Breast epithelium (tissue), 3 donors: Measurements from ENCODE around the gene ZC2HC1B.

ENCODE experiments used
- CTCF ChIP-seq, 3 donors: fragments of 450-650 bp; IDR thresholded peaks; one replicate each; pipeline ENCODE4 v1.5.1; 2016 to 2017; ENCODE audit warnings: antibody characterized with exemption in 3 of 3, mild to moderate bottlenecking in 3 of 3, moderate library complexity in 3 of 3
- POLR2A ChIP-seq: fragments of 450-650 bp; IDR thresholded peaks from one replicate; pipeline ENCODE4 v1.6.1; 2016; ENCODE audit warnings: antibody characterized with exemption, mild to moderate bottlenecking, moderate library complexity
- POLR2AphosphoS5 ChIP-seq, 3 donors: sonication (generic); formaldehyde crosslinking; IDR thresholded peaks; one replicate each; pipeline ENCODE4 v1.6.1; 2017; ENCODE audit warnings: antibody characterized with exemption in 3 of 3

GRCh38 chr6:143836150-143836549 lies 28.1 kb upstream of the ZC2HC1B start:
- TF ChIP-seq POLR2A (no peak), CTCF (IDR thresholded peaks at IDR 0.05) (no peak), POLR2AphosphoS5 (IDR thresholded peaks at IDR 0.05) (no peak)
